Prostate gland (tissue), 2 donors: ENCODE results near the gene USP17L29. TPM values are rescaled to one million over a fixed set of nuclear protein-coding genes. Genes with fewer than 3 reads are reported as not detected.
"Not testable (repeated sequence)": the region's sequence is repeated elsewhere in the genome, so short reads cannot be mapped to it uniquely, and the experiment has no call there.

Experiments
- DNase-seq: peaks from one replicate; pipeline ENCODE4 v3.0.0-alpha.2; 2019; ENCODE audit warnings: low spot score
- H3K27ac ChIP-seq, 2 donors: fragments of 200-600 bp; sonication (generic); 2 replicates each; pipeline ENCODE4 v1.5.1; 2017 to 2019
- H3K27me3 ChIP-seq: fragments of 200-600 bp; sonication (generic); replicated peaks from 2 replicates; pipeline ENCODE4 v1.5.1; 2019; ENCODE audit not compliant: insufficient read depth
- H3K36me3 ChIP-seq, 2 donors: fragments of 200-600 bp; sonication (generic); 1 replicate in 1 of 2; 2 replicates in 1 of 2; pipeline versions ENCODE4 v1.5.1 to v1.8.1; 2017 to 2019
- H3K4me1 ChIP-seq: fragments of 200-600 bp; sonication (generic); replicated peaks from 2 replicates; pipeline ENCODE4 v1.5.1; 2019
- H3K4me3 ChIP-seq, 2 donors: fragments of 200-600 bp; sonication (generic); 2 replicates each; pipeline ENCODE4 v1.5.1; 2017 to 2019
- H3K9me3 ChIP-seq: fragments of 200-600 bp; sonication (generic); 2 replicates; pipeline ENCODE4 v1.5.1; 2017
- POLR2AphosphoS5 ChIP-seq: sonication (generic); formaldehyde crosslinking; IDR thresholded peaks from one replicate; pipeline ENCODE4 v1.6.1; 2017; ENCODE audit warnings: antibody characterized with exemption
- WGBS: methylation state at CpG from one replicate; pipeline ENCODE4 v1.1.5; 2018; 5-methylcytosine and 5-hydroxymethylcytosine counted together
- intact Hi-C: fragments of 100-400 bp; cut with DNase I; formaldehyde crosslinking; loops from one replicate; pipeline ENCODE4 v1.14.2; 2022
- total RNA-seq, 2 donors: library from RNA; depleted of rRNA; stranded (reverse); fragments of >200 nt; gene quantifications; one replicate each; pipeline ENCODE4 v1.1.0, GENCODE V29; 2016
- TF ChIP-seq, protein P1 (sequence below), 4 experiments: fragments of 200-600 bp in 2 of 4; fragments of 450-650 bp in 2 of 4; sonication (generic) in 2 of 4; IDR thresholded peaks; 1 replicate in 3 of 4; 2 replicates in 1 of 4; pipeline ENCODE4 v1.5.1; 2016 to 2019; ENCODE audit warnings: antibody characterized with exemption in 4 of 4, mild to moderate bottlenecking in 2 of 4, moderate library complexity in 2 of 4

USP17L29 gene
- total RNA-seq, 2 donors from 2014 or later = not detected

GRCh38 chr4:9381012-9381534 is 27.6 kb downstream of the USP17L29 start:
- H3K27ac ChIP-seq, H3K36me3 ChIP-seq, H3K9me3 ChIP-seq, H3K27me3 ChIP-seq, H3K4me1 ChIP-seq, intact Hi-C loops: not testable (repeated sequence)
- TF ChIP-seq, protein P1, sequence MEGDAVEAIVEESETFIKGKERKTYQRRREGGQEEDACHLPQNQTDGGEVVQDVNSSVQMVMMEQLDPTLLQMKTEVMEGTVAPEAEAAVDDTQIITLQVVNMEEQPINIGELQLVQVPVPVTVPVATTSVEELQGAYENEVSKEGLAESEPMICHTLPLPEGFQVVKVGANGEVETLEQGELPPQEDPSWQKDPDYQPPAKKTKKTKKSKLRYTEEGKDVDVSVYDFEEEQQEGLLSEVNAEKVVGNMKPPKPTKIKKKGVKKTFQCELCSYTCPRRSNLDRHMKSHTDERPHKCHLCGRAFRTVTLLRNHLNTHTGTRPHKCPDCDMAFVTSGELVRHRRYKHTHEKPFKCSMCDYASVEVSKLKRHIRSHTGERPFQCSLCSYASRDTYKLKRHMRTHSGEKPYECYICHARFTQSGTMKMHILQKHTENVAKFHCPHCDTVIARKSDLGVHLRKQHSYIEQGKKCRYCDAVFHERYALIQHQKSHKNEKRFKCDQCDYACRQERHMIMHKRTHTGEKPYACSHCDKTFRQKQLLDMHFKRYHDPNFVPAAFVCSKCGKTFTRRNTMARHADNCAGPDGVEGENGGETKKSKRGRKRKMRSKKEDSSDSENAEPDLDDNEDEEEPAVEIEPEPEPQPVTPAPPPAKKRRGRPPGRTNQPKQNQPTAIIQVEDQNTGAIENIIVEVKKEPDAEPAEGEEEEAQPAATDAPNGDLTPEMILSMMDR (IDR thresholded peaks at IDR 0.05) = peak in 3 of 4 experiments; percentile 54 to 61 (median 57)
- peak; percentile 28 for DNase-seq
- 28% methylated on average over 32 of the region's 36 CpGs for WGBS
- peak overlapping the region; percentile 35 to 38 for H3K4me3 ChIP-seq

- intact Hi-C loops = no loop called here
- no peak overlapping the region for H3K4me3 ChIP-seq
- WGBS = 68% methylated on average over 1 of the region's 1 CpG
- no peaks in the 10 kb centered on the region for H3K36me3 ChIP-seq
- no peak for DNase-seq
- no peak for TF ChIP-seq POLR2AphosphoS5
- no peaks in the 10 kb centered on the region for H3K9me3 ChIP-seq
- no peak overlapping the region for H3K27ac ChIP-seq
- no peaks in the 10 kb centered on the region for H3K27me3 ChIP-seq
- no peaks in the 10 kb centered on the region for H3K4me1 ChIP-seq
These were observed 30.7 kb downstream of the USP17L29 start for GRCh38 chr4:9384126-9384525.

- H3K4me1 ChIP-seq, H3K36me3 ChIP-seq, DNase-seq, H3K9me3 ChIP-seq, H3K27ac ChIP-seq, intact Hi-C loops, H3K27me3 ChIP-seq, H3K4me3 ChIP-seq: not testable (repeated sequence)
- 25% methylated on average over 2 of the region's 2 CpGs for WGBS
These were observed 35.6 kb downstream of the USP17L29 start for GRCh38 chr4:9389001-9389400.

Other genes starting within 250 kb of the USP17L29 start
- not detected for gene FAM90A26, start 183.2 kb upstream of the USP17L29 start, total RNA-seq
- gene USP17L10, start 143.0 kb upstream of the USP17L29 start, total RNA-seq = not detected
- not detected for gene USP17L11, start 138.2 kb upstream of the USP17L29 start, total RNA-seq
- not detected for gene USP17L12, start 133.5 kb upstream of the USP17L29 start, total RNA-seq
- gene USP17L13, start 128.7 kb upstream of the USP17L29 start, total RNA-seq = not detected
- gene USP17L15, start 119.3 kb upstream of the USP17L29 start, total RNA-seq = not detected
- not detected for gene USP17L17, start 109.8 kb upstream of the USP17L29 start, total RNA-seq
- gene USP17L18, start 105.0 kb upstream of the USP17L29 start, total RNA-seq = not detected
- gene USP17L19, start 100.3 kb upstream of the USP17L29 start, total RNA-seq = not detected
- not detected for gene USP17L20, start 95.5 kb upstream of the USP17L29 start, total RNA-seq
- not detected for gene USP17L21, start 90.8 kb upstream of the USP17L29 start, total RNA-seq
- gene USP17L22, start 86.0 kb upstream of the USP17L29 start, total RNA-seq = not detected
- not detected for gene USP17L24, start 28.5 kb upstream of the USP17L29 start, total RNA-seq
- not detected for gene USP17L25, start 23.7 kb upstream of the USP17L29 start, total RNA-seq
- gene USP17L26, start 19.0 kb upstream of the USP17L29 start, total RNA-seq = not detected
- gene USP17L5, start 14.2 kb upstream of the USP17L29 start, total RNA-seq = not detected
- not detected for gene USP17L27, start 9.5 kb upstream of the USP17L29 start, total RNA-seq
- not detected for gene USP17L28, start 4.7 kb upstream of the USP17L29 start, total RNA-seq
- gene USP17L30, start 9.5 kb downstream of the USP17L29 start, total RNA-seq = not detected
- gene DEFB131A, start 90.8 kb downstream of the USP17L29 start, total RNA-seq = not detected